ENCODE measurements around the gene OTUD3. TPM values are rescaled to one million over a fixed set of nuclear protein-coding genes. Genes with fewer than 3 reads are reported as not detected.
"Not testable (repeated sequence)": the region's sequence is repeated elsewhere in the genome, so short reads cannot be mapped to it uniquely, and the experiment has no call there.

OTUD3 gene
- total RNA-seq, 3 donors from 2014 or later, result 7.8 to 15.4 (median 11.6) TPM

- no peak overlapping the region for H3K4me3 ChIP-seq
- H3K9me3 ChIP-seq, result no peaks in the 10 kb centered on the region
- TF ChIP-seq CTCF (IDR thresholded peaks at IDR 0.05), result no peak
- peaks cover 19% of the 10 kb centered on the region for H3K4me1 ChIP-seq (ENCODE audit: low read depth)
- peaks cover 4% of the 10 kb centered on the region for H3K36me3 ChIP-seq (ENCODE audit: low read depth)
- DNase-seq (no peak), ATAC-seq (no peak)
- intact Hi-C loops (cut with DNase I, micrococcal nuclease), result no loop called here
These were observed 3.0 kb upstream of the OTUD3 start for GRCh38 chr1:19879227-19879626.

- ATAC-seq (no peak), DNase-seq (no peak)
- Histone ChIP-seq H3K4me1 (ENCODE audit: low read depth) (peaks cover 19% of the 10 kb centered on the region), H3K36me3 (ENCODE audit: low read depth) (peaks cover 4% of the 10 kb centered on the region), H3K9me3 (no peaks in the 10 kb centered on the region), H3K4me3 (no peak overlapping the region)
- TF ChIP-seq CTCF (IDR thresholded peaks at IDR 0.05), result no peak
- intact Hi-C loops (cut with DNase I, micrococcal nuclease), result no loop called here
These were observed 2.5 kb upstream of the OTUD3 start for GRCh38 chr1:19879661-19880060.

- ATAC-seq; H3K36me3 ChIP-seq (ENCODE audit: low read depth); intact Hi-C loops (cut with DNase I, micrococcal nuclease); H3K9me3 ChIP-seq; DNase-seq; H3K4me3 ChIP-seq: not testable (repeated sequence)
- peaks cover 19% of the 10 kb centered on the region for H3K4me1 ChIP-seq (ENCODE audit: low read depth)
These were observed 1.4 kb upstream of the OTUD3 start for GRCh38 chr1:19880841-19881240.

GRCh38 chr1:19884312-19884711, 2.1 kb downstream of the OTUD3 start:
- intact Hi-C loops (cut with DNase I, micrococcal nuclease), result no loop called here
- ATAC-seq (no peak), DNase-seq (no peak)
- no peak overlapping the region for H3K4me3 ChIP-seq
- H3K4me1 ChIP-seq (ENCODE audit: low read depth), result peaks cover 14% of the 10 kb centered on the region
- no peak for TF ChIP-seq CTCF (IDR thresholded peaks at IDR 0.05)
- no peaks in the 10 kb centered on the region for H3K9me3 ChIP-seq
- H3K36me3 ChIP-seq (ENCODE audit: low read depth), result peaks cover 7% of the 10 kb centered on the region

GRCh38 chr1:19885821-19886220, 3.6 kb downstream of the OTUD3 start:
- intact Hi-C loops (cut with DNase I, micrococcal nuclease), result no loop called here
- H3K9me3 ChIP-seq, result no peaks in the 10 kb centered on the region
- ATAC-seq (no peak), DNase-seq (no peak)
- peaks cover 14% of the 10 kb centered on the region for H3K4me1 ChIP-seq (ENCODE audit: low read depth)
- H3K36me3 ChIP-seq (ENCODE audit: low read depth), result peaks cover 7% of the 10 kb centered on the region
- TF ChIP-seq CTCF (IDR thresholded peaks at IDR 0.05), result no peak
- no peak overlapping the region for H3K4me3 ChIP-seq

GRCh38 chr1:19888112-19888511, 5.9 kb downstream of the OTUD3 start:
- TF ChIP-seq CTCF (IDR thresholded peaks at IDR 0.05), result no peak
- intact Hi-C loops (cut with DNase I, micrococcal nuclease), result no loop called here
- Histone ChIP-seq H3K4me1 (ENCODE audit: low read depth) (peaks cover 7% of the 10 kb centered on the region), H3K4me3 (no peak overlapping the region), H3K36me3 (ENCODE audit: low read depth) (peaks cover 3% of the 10 kb centered on the region), H3K9me3 (no peaks in the 10 kb centered on the region)
- no peak for ATAC-seq
- no peak for DNase-seq
